ENCODE results near the gene HOXB2.

The HOXB2 gene

GRCh38 chr17:48494335-48494734 is 50.6 kb downstream of the HOXB2 start:
- H3K4ac ChIP-seq (ENCODE audit: low read length), result no peak overlapping the region
- no peak overlapping the region for H3K27ac ChIP-seq (replicated peaks; ENCODE audit: low read length)
- no peak overlapping the region for H2AK5ac ChIP-seq (ENCODE audit: low read depth, low read length)
- no peaks in the 10 kb centered on the region for H3K79me1 ChIP-seq (ENCODE audit: low read depth, low read length)
- no peaks in the 10 kb centered on the region for H3K36me3 ChIP-seq (replicated peaks in 1 of 2; ENCODE audit: control insufficient read depth in 2 of 2, insufficient read depth in 2 of 2, low read length in 2 of 2)
- H4K91ac ChIP-seq (ENCODE audit: low read depth, low read length, poor library complexity), result no peak overlapping the region
- no peaks in the 10 kb centered on the region for H3K9me3 ChIP-seq (replicated peaks in 1 of 2; ENCODE audit: control insufficient read depth in 2 of 2, insufficient read depth in 1 of 2, low read depth in 1 of 2, low read length in 2 of 2)
- H3K9ac ChIP-seq (ENCODE audit: low read depth, low read length, poor library complexity), result no peak overlapping the region
- DNase-seq (ENCODE audit: low spot score), result no peak
- WGBS, 2 donors (ENCODE audit: extremely low coverage in 2 of 2, insufficient read length in 2 of 2, insufficient replicate concordance in 1 of 2), result no CpG with 5 or more reads among the region's 8 CpGs
- peaks cover 0 to 4% of the 10 kb centered on the region in 2 donors for H3K4me1 ChIP-seq (ENCODE audit: control insufficient read depth in 2 of 2, insufficient read depth in 1 of 2, low read depth in 1 of 2, low read length in 2 of 2)
- H4K8ac ChIP-seq (ENCODE audit: low read depth, low read length), result no peak overlapping the region
- H3K4me3 ChIP-seq (ENCODE audit: low read length in 2 of 2), result no peak overlapping the region
- no peak overlapping the region for H3K23ac ChIP-seq (ENCODE audit: low read depth, low read length, poor library complexity)
- H3K27me3 ChIP-seq (ENCODE audit: control insufficient read depth in 3 of 3, insufficient read depth in 3 of 3, low read depth in 1 of 3, low read length in 3 of 3), result peaks cover 6 to 76% (median 18%) of the 10 kb centered on the region in 3 experiments
- no peak overlapping the region for H2AFZ ChIP-seq (ENCODE audit: low read length)
- no peak overlapping the region for H3K18ac ChIP-seq (ENCODE audit: low read length)
- H2BK120ac ChIP-seq (ENCODE audit: low read depth, low read length), result no peak overlapping the region
- H2BK12ac ChIP-seq (ENCODE audit: low read length), result no peak overlapping the region
- no peak overlapping the region for H3K4me2 ChIP-seq (ENCODE audit: insufficient read depth, low read length, poor library complexity, severe bottlenecking)
- no peak overlapping the region for H3K14ac ChIP-seq (ENCODE audit: low read length)
- no peak overlapping the region for H2BK5ac ChIP-seq (ENCODE audit: low read length)
- no peak overlapping the region for H2BK15ac ChIP-seq (ENCODE audit: low read length)

Measured in neuronal stem cell (in vitro differentiated cells).